GM18498 (cell line): Measurements from ENCODE around the gene SLC47A2.
"Not testable (repeated sequence)": the region's sequence is repeated elsewhere in the genome, so short reads cannot be mapped to it uniquely, and the experiment has no call there.

Experiments
- ATAC-seq: cut with Tn5 transposase; IDR thresholded peaks from one replicate; pipeline ENCODE4 v1.9.1; 2021; ENCODE audit warnings: mild to moderate bottlenecking, moderate library complexity; ENCODE audit not compliant: unreplicated experiment

SLC47A2 gene, protein sequence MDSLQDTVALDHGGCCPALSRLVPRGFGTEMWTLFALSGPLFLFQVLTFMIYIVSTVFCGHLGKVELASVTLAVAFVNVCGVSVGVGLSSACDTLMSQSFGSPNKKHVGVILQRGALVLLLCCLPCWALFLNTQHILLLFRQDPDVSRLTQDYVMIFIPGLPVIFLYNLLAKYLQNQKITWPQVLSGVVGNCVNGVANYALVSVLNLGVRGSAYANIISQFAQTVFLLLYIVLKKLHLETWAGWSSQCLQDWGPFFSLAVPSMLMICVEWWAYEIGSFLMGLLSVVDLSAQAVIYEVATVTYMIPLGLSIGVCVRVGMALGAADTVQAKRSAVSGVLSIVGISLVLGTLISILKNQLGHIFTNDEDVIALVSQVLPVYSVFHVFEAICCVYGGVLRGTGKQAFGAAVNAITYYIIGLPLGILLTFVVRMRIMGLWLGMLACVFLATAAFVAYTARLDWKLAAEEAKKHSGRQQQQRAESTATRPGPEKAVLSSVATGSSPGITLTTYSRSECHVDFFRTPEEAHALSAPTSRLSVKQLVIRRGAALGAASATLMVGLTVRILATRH

GRCh38 chr17:19716108-19717030, at the start of gene SLC47A2:
Gene SLC47A2, minus strand, starts transcription at chr17:19716584. Its CDS starts 29 bp downstream, at chr17:19716555.
- ATAC-seq: no peak

DNA sequence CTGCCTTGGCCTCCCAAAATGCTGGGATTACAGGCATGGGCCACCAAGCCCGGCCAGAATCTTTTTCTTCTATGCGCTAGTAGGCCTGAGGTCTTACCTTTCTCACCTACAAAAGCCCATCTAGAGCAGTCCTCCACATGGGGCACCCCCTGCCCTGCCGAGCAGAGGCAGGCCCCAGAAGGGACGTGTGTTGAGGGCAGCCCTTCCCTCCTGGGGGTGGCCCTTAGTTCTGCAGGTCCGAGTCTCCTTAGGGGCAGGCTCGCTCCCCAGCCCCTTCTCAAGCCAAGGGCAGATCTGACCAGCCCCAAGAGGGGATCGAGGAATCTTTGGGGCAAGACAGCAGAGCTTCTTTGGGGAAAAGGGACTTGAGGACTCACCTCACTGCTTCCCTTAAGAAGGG, 49.6 kb upstream of the SLC47A2 start:
- ATAC-seq: no peak

DNA sequence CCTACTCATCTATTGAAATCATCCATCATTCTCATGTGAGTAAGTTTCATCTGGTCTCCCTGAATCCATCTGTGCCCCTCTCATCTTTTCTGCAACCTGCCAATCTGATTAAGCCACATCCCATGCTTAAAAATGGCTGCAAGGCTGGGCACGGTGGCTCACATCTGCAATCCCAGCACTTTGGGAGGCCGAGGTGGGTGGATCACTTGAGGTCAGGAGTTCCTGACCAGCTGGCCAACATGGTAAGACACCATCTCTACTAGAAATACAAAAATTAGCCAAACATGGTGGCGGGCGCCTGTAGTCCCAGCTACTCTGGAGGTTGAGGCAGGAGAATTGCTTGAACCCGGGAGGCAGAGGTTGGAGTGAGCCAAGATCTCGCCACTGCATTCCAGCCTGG, 47.6 kb upstream of the SLC47A2 start:
- not testable (repeated sequence) for ATAC-seq

- ATAC-seq: no peak
These were observed 47.0 kb upstream of the SLC47A2 start for GRCh38 chr17:19763416-19763815.

- no peak for ATAC-seq
These were observed 46.2 kb upstream of the SLC47A2 start for GRCh38 chr17:19762515-19762961.

DNA sequence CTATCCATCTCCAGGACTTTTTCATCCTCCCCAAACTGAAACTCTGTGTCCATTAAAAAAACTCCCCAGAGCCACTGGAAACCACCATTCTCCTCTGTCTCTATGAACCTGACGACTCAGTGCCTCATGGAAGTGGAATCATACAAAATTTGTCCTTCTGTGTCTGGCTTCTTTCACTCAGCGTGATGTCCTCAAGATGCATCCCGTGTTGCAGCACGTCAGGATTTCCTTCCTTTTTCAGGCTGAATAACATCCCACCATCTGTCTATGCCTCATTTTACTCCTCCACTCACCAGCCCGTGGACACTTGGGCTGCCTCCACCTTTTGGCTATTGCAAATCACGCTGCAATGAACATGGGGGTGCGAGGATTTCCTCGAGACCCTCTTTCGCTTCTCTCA, 44.4 kb upstream of the SLC47A2 start:
- ATAC-seq: no peak

DNA sequence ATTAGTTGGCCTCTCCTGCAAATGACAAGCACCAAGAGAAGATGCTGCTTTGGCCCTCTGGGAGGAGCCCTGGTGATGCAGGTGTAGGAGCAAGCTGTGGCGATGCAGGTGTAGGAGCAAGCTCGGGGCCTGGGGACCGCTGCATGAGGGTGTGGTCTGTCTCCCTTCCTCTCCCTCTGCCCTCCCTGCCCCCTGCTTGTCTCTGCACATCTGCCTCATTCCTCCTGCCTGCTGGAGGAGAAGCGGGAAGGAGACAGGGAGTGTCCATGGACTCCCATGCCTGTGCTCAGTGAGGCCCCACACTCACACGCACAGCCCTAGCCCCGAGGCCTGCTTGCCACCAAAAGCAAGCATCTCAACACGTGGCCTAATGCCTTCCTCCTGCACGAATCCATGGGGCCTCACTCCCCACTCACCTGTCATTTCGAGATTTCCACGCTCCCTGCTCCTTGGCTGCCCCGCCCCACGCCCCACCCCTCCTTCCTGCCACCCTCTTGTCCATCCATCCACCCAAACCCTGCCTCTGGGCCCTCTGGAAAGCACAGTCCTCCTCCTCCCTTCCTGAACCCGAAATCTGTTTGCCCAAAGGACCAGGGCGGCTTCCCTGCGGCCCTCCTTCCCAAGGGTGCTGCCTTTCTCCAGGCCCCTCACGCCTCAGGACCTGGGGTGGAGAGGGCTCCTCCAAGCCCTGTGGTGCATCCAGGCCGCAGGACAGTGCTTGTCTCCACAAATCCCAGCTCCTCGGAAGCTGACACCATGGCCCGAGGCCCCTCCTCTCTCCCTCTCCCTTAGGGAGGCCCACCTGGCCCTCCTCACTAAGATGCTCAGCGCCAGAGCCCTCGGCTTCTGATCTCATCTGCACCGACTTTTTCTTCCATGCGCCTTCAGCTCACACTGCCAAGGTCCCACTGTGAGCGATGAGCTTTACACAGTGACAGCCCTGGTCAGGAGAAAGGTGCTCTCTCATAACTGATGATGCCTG, 43.5 kb upstream of the SLC47A2 start:
- ATAC-seq: no peak

DNA sequence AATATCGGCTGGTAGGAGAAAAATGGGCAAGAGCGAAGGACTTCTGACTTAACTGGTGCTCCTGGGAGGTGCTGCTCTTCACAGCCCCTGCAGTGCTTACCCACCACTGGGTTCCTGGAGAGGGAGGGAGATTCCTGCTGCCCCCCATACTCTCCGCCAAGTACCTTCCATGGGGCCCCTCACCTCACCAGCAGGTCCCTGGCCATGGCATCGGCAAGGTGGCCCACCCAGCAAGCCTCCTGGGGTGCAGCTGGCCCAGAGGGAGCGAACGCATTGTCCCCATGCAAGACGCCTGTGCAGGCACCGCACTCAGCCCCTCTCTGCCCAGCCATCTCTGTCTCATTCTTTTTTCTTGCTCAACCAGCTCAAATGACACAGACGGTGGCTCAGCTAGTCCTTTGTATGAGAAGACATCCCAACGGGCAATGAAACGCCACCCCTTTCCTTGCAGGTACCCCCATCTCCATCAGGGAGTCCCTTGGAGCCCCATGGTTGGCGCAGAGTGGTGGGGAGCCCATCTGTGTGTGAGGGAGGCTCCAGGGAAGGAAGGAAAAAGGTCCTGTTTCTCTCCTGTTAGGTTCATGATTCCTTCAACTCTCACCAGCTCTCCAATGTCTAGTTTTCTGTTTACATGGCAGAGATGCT, 41.3 kb upstream of the SLC47A2 start:
- no peak for ATAC-seq

DNA sequence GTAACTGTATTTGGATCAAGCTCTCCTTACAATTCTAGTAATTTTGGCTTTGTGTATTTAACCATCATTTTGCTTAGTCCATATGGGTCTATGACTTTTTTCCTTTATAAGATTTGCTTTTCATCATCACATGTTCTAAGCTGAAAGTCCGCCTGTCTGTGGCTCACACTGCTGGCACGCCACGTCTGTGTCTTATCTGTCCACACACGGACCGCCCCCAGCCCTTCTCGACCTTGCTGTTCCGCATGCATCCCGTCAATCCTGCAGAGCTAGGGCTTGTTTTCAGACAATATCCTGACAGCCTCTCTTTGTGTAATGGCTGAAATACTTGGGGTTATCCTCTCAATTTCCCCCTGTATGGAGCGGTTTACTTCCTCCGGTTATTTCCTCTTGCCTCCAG, 40.2 kb upstream of the SLC47A2 start:
- no peak for ATAC-seq

DNA sequence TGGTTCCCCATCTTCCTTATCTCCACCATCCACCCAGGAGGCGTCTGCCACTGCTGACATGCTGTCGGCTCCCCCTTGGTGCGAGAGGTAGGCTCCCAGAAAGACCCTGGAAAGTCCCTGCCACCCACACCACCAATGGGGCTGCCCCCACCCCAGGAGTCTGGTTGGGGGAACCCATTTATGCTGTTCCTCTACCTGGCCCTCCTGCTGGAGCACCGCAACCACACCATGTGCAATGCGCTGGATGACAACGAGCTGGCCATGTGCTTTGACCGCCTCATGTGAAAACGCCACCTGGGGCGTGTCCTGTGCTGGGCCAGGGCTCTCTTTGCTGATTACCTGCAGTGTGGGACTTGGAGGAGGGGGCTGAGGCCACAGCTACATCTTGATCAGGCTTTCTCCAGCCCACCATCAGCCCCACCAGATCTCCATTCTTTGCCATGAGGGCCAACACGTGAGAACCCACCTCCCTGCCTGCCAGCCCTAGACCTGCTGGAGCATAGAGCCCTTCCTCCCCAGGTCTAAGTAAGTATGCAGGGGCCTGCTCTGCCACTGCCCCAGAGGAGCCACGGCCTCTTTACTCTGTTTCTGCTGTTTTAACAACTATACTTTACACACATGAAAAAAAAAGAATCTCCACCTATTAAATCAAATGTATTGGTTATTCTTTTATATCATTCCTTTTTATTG, 39.6 kb upstream of the SLC47A2 start:
- ATAC-seq: no peak

DNA sequence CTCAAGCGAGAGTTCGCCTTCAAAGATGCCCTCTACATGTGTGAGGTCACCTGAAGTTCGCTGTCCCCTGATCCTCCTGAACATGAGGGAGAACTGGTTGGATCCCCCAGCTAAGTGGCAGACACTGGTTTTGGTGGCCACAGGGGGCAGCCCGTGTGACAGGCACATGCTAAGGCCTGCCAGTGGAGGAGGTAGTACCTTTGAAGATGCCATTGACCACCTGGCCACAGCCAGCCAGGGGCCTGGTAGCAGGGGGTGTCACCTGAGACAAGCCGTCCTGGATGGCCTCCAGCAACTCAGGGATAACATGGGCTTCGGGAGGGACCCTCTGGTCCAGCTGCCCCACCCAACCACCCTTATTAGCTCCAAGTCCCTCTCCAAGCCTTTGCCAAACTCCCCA, 39.0 kb upstream of the SLC47A2 start:
- no peak for ATAC-seq

DNA sequence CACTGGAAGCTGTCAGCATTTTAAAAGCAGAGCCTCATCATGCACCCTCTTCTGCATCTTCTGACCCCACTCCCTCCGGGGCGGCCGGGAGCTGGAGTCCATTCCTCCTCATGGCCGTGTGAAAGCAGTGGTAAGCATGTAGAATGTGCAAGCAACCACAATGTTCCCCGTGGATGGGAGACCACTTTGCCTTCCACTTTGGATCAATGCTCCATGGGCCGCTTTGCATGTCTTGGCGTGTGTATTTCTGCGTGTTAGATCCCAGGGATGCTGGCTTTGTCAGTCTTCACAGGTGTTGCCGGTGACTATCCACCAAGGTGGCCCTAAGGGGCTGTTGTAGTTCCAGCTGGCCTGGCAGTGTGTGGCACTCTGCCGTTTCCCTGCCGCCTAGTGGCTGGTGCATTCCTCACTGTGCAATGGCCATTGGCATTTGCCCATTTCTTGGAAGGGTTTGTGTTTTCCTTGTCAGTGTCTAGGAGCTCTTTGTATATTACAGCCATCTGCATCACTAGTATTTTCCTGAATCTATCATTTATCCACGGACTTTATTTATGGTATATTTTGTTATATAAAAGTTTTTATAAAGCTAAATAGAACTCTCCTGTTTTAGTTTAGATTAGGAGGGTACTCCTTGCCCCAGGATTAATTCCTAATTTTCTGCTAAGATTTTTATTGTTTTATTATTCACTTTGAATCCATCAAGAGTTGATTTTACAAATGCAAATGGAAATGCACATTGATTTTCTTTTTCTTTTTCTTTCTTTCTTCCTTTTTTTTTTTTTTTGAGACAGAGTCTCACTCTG, 37.5 kb upstream of the SLC47A2 start:
- ATAC-seq: no peak

DNA sequence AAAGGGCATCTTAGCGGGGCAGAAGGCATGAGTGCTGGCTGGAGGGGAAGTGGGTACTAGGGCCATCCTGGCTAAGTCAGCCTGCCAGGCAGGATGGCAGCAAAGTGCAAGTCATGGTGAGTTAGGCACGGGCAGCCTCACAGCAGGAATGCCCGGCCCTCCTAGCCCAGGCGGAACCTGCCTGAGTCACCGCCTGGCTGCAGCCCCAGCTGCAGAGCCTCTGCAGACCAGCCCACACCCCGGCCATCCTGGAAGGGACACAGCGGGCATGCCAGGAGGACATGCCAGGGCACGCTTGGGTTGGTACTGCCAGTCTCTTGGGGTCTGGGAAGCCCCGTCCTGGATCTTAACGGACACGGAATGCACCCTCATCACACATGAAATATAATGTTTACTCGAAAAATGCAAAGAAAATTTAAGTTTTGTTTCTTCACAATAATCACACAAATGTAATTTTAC, 36.7 kb upstream of the SLC47A2 start:
- no peak for ATAC-seq

DNA sequence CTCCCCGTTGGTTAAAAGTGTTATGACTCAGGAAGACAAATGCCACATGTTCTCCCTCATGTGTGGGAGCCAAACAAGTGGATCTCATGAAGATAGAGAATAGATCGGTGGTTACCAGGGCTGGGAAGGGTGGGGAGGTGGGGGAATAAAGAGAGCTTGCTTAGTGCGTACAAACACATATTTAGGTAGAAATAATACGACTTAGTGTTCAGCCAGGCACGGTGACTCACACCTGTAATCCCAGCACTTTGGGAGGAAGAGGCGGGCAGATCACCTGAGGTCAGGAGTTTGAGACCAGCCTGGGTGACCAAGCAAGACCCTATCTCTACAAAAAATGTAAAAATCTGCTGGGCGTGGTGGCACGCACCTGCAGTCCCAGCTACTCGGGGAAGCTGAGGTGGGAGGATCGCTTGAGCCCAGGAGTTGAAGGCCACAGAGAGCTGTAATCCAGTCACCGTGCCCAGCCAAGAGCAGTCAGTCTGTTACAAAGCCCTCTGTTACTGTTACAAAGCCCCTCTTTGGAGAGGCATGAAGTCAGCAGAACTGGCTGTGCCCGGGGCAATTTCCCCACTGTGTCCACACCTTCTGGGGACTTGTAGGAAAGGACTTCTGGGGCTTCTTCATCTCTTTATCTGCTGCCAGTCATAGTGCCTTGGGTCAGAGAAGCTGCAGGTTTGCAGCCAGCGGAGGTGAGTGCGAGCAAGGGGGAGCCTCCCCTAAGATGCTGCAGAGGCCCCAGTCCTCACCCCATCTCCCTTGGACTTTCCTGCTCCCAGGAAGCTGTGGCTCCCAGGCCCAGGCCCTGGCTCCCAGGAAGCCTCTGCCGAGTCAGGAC, 36.0 kb upstream of the SLC47A2 start:
- ATAC-seq: no peak

DNA sequence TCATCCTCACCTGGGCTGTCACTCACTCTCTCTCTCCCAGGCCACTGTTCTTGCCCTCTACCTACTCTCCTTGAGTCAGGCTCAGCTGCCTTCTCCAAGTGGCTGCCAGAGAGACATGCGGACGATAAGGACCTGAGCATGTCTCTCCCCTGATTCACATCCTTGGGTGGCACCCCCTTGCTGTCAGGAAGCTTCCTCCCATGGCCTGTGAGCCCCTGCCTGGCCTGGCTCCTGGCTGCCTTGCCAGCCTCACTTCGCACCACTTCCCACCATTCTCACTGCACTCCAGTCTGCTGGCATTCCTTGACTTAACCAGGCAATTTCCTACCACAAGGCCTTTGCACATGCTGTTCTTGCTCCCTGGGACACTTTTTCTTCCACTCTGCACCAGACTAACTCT, 34.5 kb upstream of the SLC47A2 start:
- ATAC-seq: no peak

- no peak for ATAC-seq
These were observed 33.7 kb upstream of the SLC47A2 start for GRCh38 chr17:19750020-19750572.

DNA sequence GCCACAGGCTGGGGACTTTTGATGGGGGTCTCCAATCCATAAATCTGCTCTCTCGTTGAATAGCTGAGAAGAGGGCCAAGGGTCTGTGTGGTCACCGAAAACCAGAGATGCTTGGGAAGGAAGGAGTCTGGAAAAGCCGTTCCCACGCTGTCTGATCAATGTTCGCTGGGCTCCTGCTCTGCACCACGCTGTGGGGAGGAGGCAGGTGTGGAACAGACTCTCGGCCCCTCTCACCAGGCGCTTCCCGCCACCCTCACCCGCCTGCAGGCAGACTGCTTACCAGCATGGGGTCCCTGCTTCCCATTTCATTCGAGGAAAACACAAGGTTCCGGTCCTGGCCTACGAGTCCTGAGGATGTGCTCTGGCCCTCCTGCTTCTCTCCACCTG, 32.4 kb upstream of the SLC47A2 start:
- no peak for ATAC-seq
